Measurements from ENCODE around the gene ASPHD2.
A peak's percentile ranks its signal among the peaks of the same experiment; 100 is the strongest.

GRCh38 chr22:26461188-26461810, 32.2 kb downstream of the ASPHD2 start:
- no peak for TF ChIP-seq POLR2A (IDR thresholded peaks at IDR 0.05)
- TF ChIP-seq CTCF (IDR thresholded peaks at IDR 0.05) = peak; percentile 50 to 68 (median 58)

Data from tibial nerve (tissue), 3 donors.